HCT116 (cell line): ENCODE data around the gene FGF18. TPM values are rescaled to one million over a fixed set of nuclear protein-coding genes. Genes with fewer than 3 reads are reported as not detected.
A peak's percentile ranks its signal among the peaks of the same experiment; 100 is the strongest.

Experiments used
- ATAC-seq: fragments of 200-7000 bp; cut with Tn5 transposase; 2 replicates; pipeline ENCODE4 v1.9.1; 2020; ENCODE audit warnings: mild to moderate bottlenecking, moderate library complexity
- BruUV-seq: library from RNA; stranded (reverse); fragments of 400-500 nt; replicated peaks from 2 replicates; lab custom pipeline; 2021; lab: Mats Ljungman, UMichigan
- CTCF ChIA-PET: fragments of 300-600 bp; sonication (Branson Sonifier 250); formaldehyde crosslinking; loops from one replicate; lab custom pipeline; 2021; ENCODE audit warnings: antibody characterized with exemption; lab: Charles Lee
- POLR2A ChIA-PET: fragments of 300-600, 350-600 bp; sonication (Branson Sonifier 250); formaldehyde crosslinking; loops from one replicate; lab custom pipeline; 2021; ENCODE audit warnings: antibody characterized with exemption; lab: Charles Lee
- RAD21 ChIA-PET, 2 experiments: fragments of 300-600 bp; sonication (Branson Sonifier 250); formaldehyde crosslinking; loops; one replicate each; lab custom pipeline; 2023; ENCODE audit warnings: low total read pairs in 2 of 2; ENCODE audit not compliant: uncharacterized antibody in 2 of 2, unreplicated experiment in 2 of 2, low non-redundant PET in 1 of 2; lab: Charles Lee
- DNase-seq: peaks from one replicate; pipeline ENCODE4 v3.0.0-alpha.2; 2010; ENCODE audit warnings: low read depth, low spot score
- H2AFZ ChIP-seq: fragments of 200-600 bp; shearing (Covaris generic), sonication (generic); 2 replicates; pipeline ENCODE4 v1.6.1; 2017; ENCODE audit warnings: low read depth, mixed run types, mixed read lengths, antibody characterized with exemption, low read length; ENCODE audit not compliant: poor library complexity, severe bottlenecking
- H3K27ac ChIP-seq: 2 replicates; pipeline ENCODE4 v1.5.1; 2012; ENCODE audit warnings: low read depth, low read length
- H3K27me3 ChIP-seq: fragments of 200-600 bp; sonication (generic); 2 replicates; pipeline ENCODE4 v1.6.1; 2016; ENCODE audit warnings: mixed run types, low read length, mixed read lengths; ENCODE audit not compliant: insufficient read depth
- H3K36me3 ChIP-seq, 2 experiments: fragments of 200-500 bp in 1 of 2; fragments of 200-600 bp in 1 of 2; sonication (Bioruptor generic) in 1 of 2; sonication (generic) in 1 of 2; 2 replicates each; pipeline versions ENCODE4 v1.5.1 to v1.6.1; 2014 to 2016; ENCODE audit warnings: low read length in 2 of 2, inconsistent platforms in 1 of 2, mixed read lengths in 1 of 2, mixed run types in 1 of 2; ENCODE audit not compliant: insufficient read depth in 2 of 2, control insufficient read depth in 1 of 2
- H3K4me1 ChIP-seq, 2 experiments: fragments of 200-600 bp in 1 of 2; sonication (generic) in 1 of 2; 2 replicates each; pipeline versions ENCODE4 v1.5.1 to v1.6.1; 2012 to 2017; ENCODE audit warnings: low read length in 2 of 2, inconsistent platforms in 1 of 2, mild to moderate bottlenecking in 1 of 2, mixed read lengths in 1 of 2, mixed run types in 1 of 2, moderate library complexity in 1 of 2; ENCODE audit not compliant: insufficient read depth in 2 of 2, control insufficient read depth in 1 of 2
- H3K4me2 ChIP-seq: fragments of 200-600 bp; sonication (generic); 2 replicates; pipeline ENCODE4 v1.6.1; 2017; ENCODE audit warnings: mixed run types, low read length, mixed read lengths
- H3K4me3 ChIP-seq, 2 experiments: fragments of 200-600 bp in 1 of 2; sonication (generic) in 1 of 2; replicated peaks in 1 of 2; 2 replicates each; pipeline ENCODE4 v1.5.1; 2011 to 2016; ENCODE audit warnings: low read length in 2 of 2, control low read depth in 1 of 2, low read depth in 1 of 2, mild to moderate bottlenecking in 1 of 2, mixed read lengths in 1 of 2, mixed run types in 1 of 2
- H3K79me2 ChIP-seq: fragments of 200-600 bp; sonication (generic); 2 replicates; pipeline ENCODE4 v1.6.1; 2017; ENCODE audit warnings: mild to moderate bottlenecking, mixed run types, low read length, moderate library complexity, mixed read lengths; ENCODE audit not compliant: insufficient read depth
- H3K9ac ChIP-seq: fragments of 200-600 bp; sonication (generic); 2 replicates; pipeline ENCODE4 v1.6.1; 2016; ENCODE audit warnings: low read length, mixed read lengths
- H3K9me2 ChIP-seq: fragments of 200-600 bp; sonication (generic), shearing (Covaris generic); 2 replicates; pipeline ENCODE4 v1.6.1; 2017; ENCODE audit warnings: mixed run types, mild to moderate bottlenecking, moderate library complexity; ENCODE audit not compliant: insufficient read depth
- H3K9me3 ChIP-seq, 2 experiments: fragments of 200-500 bp in 1 of 2; fragments of 200-600 bp in 1 of 2; sonication (Bioruptor generic) in 1 of 2; sonication (generic) in 1 of 2; 2 replicates each; pipeline ENCODE4 v1.6.1; 2014 to 2017; ENCODE audit warnings: low read length in 2 of 2, mixed read lengths in 2 of 2, inconsistent platforms in 1 of 2, low read depth in 1 of 2, mild to moderate bottlenecking in 1 of 2, mixed run types in 1 of 2, moderate library complexity in 1 of 2; ENCODE audit not compliant: control insufficient read depth in 1 of 2, insufficient read depth in 1 of 2
- H4K20me1 ChIP-seq: fragments of 200-600 bp; sonication (generic), shearing (Covaris generic); 2 replicates; pipeline ENCODE4 v1.6.1; 2017; ENCODE audit warnings: mixed run types, mild to moderate bottlenecking, moderate library complexity; ENCODE audit not compliant: insufficient read depth
- CEBPB ChIP-seq: IDR thresholded peaks from 2 replicates; pipeline ENCODE4 v1.6.1; 2012; ENCODE audit warnings: low read depth
- ELF1 ChIP-seq: IDR thresholded peaks from 2 replicates; pipeline ENCODE4 v1.6.1; 2012; ENCODE audit warnings: low read depth, borderline replicate concordance
- JUND ChIP-seq: IDR thresholded peaks from 2 replicates; pipeline ENCODE4 v1.6.1; 2012
- MAX ChIP-seq: IDR thresholded peaks from 2 replicates; pipeline ENCODE4 v1.6.1; 2012
- POLR2A ChIP-seq: IDR thresholded peaks from 2 replicates; pipeline ENCODE4 v1.7.0; 2011; ENCODE audit warnings: borderline replicate concordance; ENCODE audit not compliant: insufficient read depth, insufficient read length; ENCODE audit errors: extremely low read depth
- POLR2AphosphoS5 ChIP-seq: IDR thresholded peaks from 2 replicates; pipeline ENCODE4 v1.6.1; 2011; ENCODE audit warnings: mild to moderate bottlenecking, low read depth, low read length, moderate library complexity
- RAD21 ChIP-seq: IDR thresholded peaks from 2 replicates; pipeline ENCODE4 v1.6.1; 2012; ENCODE audit warnings: low read depth, mild to moderate bottlenecking
- REST ChIP-seq: IDR thresholded peaks from 2 replicates; pipeline ENCODE4 v1.6.1; 2012; ENCODE audit warnings: low read depth
- ZFX ChIP-seq: fragments of 450-650 bp; IDR thresholded peaks from 2 replicates; pipeline ENCODE4 v1.6.1; 2017
- intact Hi-C: fragments of 100-400 bp; cut with micrococcal nuclease; formaldehyde crosslinking; loops from 2 replicates; pipeline ENCODE4 v1.10.0; 2022
- total RNA-seq: library from RNA; stranded (reverse); gene quantifications from one replicate; pipeline ENCODE4 v1.2.1, GENCODE V29; 2021; ENCODE audit not compliant: unreplicated experiment

The FGF18 gene
- total RNA-seq, 1 experiment from 2014 or later, result 0.96 TPM

- no peaks in the 10 kb centered on the region for H3K27me3 ChIP-seq
- H3K4me3 ChIP-seq, result no peak overlapping the region
- DNase-seq, result no peak
- no peak overlapping the region for H3K4me2 ChIP-seq
- TF ChIP-seq JUND (no peak), ELF1 (no peak), POLR2AphosphoS5 (no peak), CEBPB (no peak), POLR2A (no peak), REST (no peak), ZFX (no peak)
- TF ChIP-seq, all 23 proteins: peak for 0
- Histone ChIP-seq H2AFZ (no peak overlapping the region), H3K9ac (no peak overlapping the region), H3K27ac (no peak overlapping the region), H3K36me3 (no peaks in the 10 kb centered on the region), H4K20me1 (no peaks in the 10 kb centered on the region), H3K9me3 (no peaks in the 10 kb centered on the region), H3K4me1 (peaks cover 9 to 23% of the 10 kb centered on the region in 2 experiments; a peak in 3 of 4 replicates), H3K9me2 (no peaks in the 10 kb centered on the region), H3K79me2 (no peaks in the 10 kb centered on the region)
- ChIA-PET RAD21 (no interaction called here), POLR2A (no interaction called here), CTCF (no interaction called here)
- intact Hi-C loops, result no loop called here
- ATAC-seq, result no peak
- no TSS peak for BruUV-seq
Measured at GRCh38 chr5:171488876-171489275, 69.4 kb downstream of the FGF18 start.

GRCh38 chr5:171492781-171493180 is 73.3 kb downstream of the FGF18 start:
- no peaks in the 10 kb centered on the region for H3K36me3 ChIP-seq
- H3K9ac ChIP-seq, result peak overlapping the region; percentile 47; the same call in 1 of the 2 replicates
- peak overlapping the region; percentile 41 for H3K4me2 ChIP-seq
- TF ChIP-seq POLR2A (peak; percentile 42), RAD21 (no peak), POLR2AphosphoS5 (peak; percentile 38; the same call in 1 of the 2 replicates), MAX (no peak)
- H3K9me2 ChIP-seq, result no peaks in the 10 kb centered on the region
- H4K20me1 ChIP-seq, result no peaks in the 10 kb centered on the region
- peak overlapping the region; percentile 85 for H2AFZ ChIP-seq
- ChIA-PET CTCF (interaction anchor here (3.5 kb wide), 1 partner anchor 9 kb away, joined by 21 read pairs; no protein-coding TSS in a partner anchor), POLR2A (no interaction called here), RAD21 (no interaction called here)
- H3K4me3 ChIP-seq, result no peak overlapping the region
- H3K27ac ChIP-seq, result no peak overlapping the region
- ATAC-seq (peak; percentile 58), DNase-seq (peak; percentile 75)
- H3K9me3 ChIP-seq, result no peaks in the 10 kb centered on the region
- no peaks in the 10 kb centered on the region for H3K79me2 ChIP-seq
- H3K4me1 ChIP-seq, result peaks cover 29 to 52% of the 10 kb centered on the region in 2 experiments
- intact Hi-C loops, result no loop called here
- no TSS peak for BruUV-seq
- no peaks in the 10 kb centered on the region for H3K27me3 ChIP-seq
